Neural cell (in vitro differentiated cells): ENCODE data around the gene EXOC4.

Experiments
- CTCF ChIP-seq: fragments of 450-650 bp; IDR thresholded peaks from 2 replicates; pipeline ENCODE4 v1.5.1; 2014; ENCODE audit warnings: antibody characterized with exemption, mild to moderate bottlenecking, moderate library complexity; ENCODE audit not compliant: poor library complexity, severe bottlenecking
- EP300 ChIP-seq: fragments of 450-650 bp; conservative IDR thresholded peaks from 2 replicates; pipeline ENCODE4 v1.6.1; 2014; ENCODE audit warnings: antibody characterized with exemption, mild to moderate bottlenecking, moderate library complexity; ENCODE audit not compliant: poor library complexity, severe bottlenecking
- EZH2 ChIP-seq: fragments of 200-600, 300-800 bp; shearing (Covaris generic), sonication (generic); IDR thresholded peaks from 2 replicates; pipeline ENCODE4 v1.6.1; 2014; ENCODE audit warnings: antibody characterized with exemption, low read length, borderline replicate concordance, mild to moderate bottlenecking; ENCODE audit not compliant: insufficient read depth, poor library complexity, severe bottlenecking
- MXI1 ChIP-seq: fragments of 450-650 bp; conservative IDR thresholded peaks from 2 replicates; pipeline ENCODE4 v1.6.1; 2014; ENCODE audit warnings: antibody characterized with exemption, mild to moderate bottlenecking; ENCODE audit not compliant: poor library complexity, severe bottlenecking
- POLR2AphosphoS5 ChIP-seq: IDR thresholded peaks from 2 replicates; pipeline ENCODE4 v1.6.1; 2012

GRCh38 chr7:133778472-133778871, 525.6 kb downstream of the EXOC4 start:
- TF ChIP-seq MXI1 = no peak
- no peak for TF ChIP-seq EZH2
- no peak for TF ChIP-seq CTCF
- TF ChIP-seq POLR2AphosphoS5 = no peak
- no peak for TF ChIP-seq EP300
